GM18498 (cell line): ENCODE results near the gene DOK5.
"Not testable (repeated sequence)": the region's sequence is repeated elsewhere in the genome, so short reads cannot be mapped to it uniquely, and the experiment has no call there.

Experiments
- ATAC-seq: cut with Tn5 transposase; IDR thresholded peaks from one replicate; pipeline ENCODE4 v1.9.1; 2021; ENCODE audit warnings: mild to moderate bottlenecking, moderate library complexity; ENCODE audit not compliant: unreplicated experiment

The DOK5 gene

DNA sequence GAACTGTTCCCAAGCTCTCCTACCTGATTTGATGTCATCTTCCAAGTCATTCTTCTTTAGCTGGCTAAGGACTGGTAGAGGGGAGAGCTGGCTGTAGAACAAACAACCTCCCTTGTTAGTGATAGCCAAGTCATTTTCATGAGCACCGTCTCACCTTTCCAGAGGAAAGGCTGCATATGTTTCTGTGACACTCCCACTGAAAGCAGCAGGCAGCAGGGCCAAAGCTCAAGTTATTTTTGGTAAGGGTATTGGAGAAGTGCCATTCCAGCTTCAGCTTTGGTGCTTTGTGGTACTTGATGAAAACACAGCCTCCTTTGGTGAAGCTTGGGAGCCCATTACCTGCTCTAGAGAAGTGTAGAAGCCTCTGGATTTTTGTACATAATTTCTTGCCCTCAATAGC is 5.4 kb upstream of the DOK5 start:
- no peak for ATAC-seq

DNA sequence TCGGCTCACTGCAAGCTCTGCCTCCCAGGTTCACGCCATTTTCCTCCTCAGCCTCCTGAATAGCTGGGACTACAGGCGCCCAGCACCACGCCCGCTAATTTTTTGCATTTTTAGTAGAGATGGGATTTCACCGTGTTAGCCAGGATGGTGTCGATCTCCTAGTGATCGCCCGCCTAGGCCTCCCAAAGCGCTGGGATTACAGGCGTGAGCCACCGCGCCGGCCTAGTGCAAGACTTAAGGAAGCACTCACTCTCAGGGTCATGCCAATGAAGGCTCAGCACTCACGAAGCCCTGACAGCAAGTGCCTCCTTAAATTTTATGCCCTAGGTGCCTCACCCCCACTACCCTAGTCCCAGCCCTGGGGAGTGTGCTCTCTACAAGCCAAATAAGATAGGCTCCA is 4.7 kb upstream of the DOK5 start:
- ATAC-seq, result no peak

DNA sequence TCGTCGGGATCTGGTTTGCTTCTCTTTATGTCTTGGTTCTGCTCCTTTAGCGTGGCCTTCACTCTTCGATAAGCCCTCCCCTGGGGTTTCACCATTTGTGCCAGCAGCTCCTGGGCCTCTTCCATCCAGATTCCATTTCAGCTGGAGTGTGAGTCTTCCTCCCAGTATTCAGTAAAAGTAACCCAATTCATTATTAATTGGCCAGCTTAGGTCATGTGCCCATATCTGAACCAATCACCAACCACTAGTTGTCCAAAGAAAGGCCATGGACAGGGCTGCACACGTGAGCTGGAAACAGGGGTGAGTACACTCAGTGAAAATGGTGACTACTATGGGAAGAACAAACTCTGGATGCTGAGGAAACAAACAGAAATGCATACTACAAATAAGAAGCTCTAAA is 2.8 kb upstream of the DOK5 start:
- ATAC-seq, result no peak

DNA sequence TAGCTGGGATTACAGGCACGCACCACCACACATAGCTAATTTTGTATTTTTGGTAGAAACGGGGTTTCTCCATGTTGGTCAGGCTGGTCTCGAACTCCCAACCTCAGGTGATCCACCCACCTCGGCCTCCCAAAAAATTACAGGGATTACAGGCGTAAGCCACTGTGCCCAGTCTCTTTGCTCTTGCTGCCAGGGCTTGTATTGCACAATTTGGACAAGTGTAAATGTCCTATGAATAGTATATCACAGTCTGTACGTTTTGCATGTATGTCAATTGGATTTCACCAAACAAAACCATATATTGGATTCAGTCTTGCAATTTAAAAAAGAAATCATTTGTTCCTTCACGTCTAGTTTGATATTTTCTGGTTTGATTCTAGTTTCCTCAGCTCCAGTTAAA is 2.1 kb upstream of the DOK5 start:
- no peak for ATAC-seq

DNA sequence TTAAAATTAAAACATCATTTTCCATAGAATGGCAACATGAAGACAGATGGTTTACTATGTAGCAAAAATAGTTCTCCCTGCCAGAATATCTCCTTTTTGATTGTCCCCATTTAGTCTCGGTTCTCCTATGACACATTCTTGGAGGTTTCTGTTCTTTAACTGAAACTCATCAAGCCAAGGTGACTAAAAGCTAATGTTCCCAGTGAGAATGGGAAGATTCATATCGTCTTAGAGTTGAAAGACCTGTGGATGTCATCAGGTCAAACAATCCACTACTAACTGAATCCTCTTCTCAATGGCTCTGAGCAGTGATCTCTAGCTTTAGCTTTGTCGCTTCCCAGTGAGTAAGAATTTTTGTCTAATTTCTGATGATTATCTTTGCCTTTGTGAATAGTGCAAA is 1.3 kb upstream of the DOK5 start:
- no peak for ATAC-seq

DNA sequence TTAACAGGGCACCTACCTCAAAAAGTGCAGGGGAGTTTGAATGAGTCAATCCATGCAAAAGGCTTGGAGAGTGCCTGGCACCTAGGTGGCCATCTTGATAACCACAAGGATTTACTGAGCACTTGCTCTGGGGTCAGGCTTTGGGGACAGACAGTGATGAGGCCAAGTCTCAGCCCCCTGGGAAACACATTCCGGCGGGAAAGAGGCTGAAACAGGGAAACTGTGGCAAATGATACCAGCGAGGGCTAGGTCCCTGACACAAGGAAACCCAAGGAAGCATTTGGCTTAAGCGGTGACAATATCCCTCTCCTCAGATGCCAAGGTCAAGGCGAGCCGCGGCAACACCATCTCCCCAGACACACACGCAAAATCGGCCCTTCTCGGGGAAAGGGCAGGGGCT is 527 bp upstream of the DOK5 start:
- ATAC-seq, result no peak

DNA sequence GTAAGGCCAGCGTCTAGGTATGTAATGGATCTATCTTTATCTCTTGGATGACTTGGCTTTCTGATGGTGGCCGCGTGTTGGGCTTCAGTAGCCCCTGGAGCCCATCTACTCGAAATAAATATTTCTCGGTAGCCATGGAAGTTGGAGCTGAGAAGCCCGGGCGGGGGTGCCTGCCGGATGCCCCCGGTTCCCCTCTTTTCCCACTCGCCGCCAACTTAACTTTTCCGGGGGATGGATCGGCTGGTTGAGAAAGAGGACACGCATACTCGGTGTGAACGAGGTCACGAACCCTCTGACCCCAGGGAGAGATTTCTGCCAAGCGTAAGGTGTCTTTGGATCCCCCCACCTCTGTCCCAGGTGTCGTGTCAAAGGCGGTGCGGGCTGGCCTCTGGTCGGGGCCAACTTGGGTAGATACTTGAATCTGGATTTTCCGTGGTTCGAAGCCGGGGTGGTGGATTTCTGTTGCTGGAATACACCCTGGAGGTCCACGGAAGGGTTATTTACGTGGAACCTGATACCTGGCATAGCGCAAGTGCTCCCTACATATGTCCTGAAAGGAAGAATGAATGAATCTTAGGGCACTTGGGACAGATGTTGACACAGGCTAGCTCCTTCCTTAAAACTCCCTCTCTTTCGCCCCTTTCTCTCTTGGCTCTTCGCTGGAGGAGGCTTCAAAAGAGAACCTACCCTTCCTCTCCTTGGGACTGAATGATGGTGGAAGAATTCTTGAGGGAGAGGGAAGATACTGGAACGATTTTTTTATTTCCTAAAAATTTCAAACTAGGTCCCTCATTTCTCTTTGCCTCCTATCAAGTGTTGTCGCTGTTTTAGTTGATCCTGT is 996 bp downstream of the DOK5 start:
- no peak for ATAC-seq

DNA sequence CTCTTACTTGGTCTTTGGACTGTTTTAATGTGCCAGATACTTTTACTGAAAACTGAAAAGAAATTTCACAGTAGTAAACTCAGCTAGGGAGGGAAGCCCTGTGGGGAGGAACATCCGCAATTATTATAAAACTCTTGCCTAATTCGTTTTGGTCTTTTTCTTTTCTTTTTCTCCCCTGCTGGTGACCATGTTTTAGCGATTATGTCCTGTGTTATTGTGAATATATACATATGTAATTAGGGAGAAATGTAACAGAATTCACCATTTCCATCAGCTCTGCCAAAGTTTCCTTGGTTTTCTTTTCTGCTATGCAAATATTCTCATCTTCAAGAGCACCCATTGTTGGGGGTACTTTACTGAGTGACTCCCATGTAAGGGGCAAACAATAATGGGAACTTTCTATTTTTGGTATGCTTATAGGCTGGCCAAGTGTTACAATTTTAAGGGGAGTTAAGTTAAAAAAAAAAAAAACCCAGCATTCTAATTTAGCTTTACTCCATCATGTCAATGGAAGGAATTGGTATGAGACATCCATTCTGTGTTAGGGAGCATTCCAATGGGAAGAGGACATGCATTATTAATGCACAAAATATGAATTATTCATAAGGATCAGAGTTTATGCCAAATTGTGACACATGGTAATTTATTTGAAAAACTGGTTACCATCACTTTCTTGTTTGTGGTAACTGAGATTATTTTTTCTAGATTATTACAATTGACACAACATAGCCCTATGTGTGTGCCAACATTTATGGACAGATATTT is 2.0 kb downstream of the DOK5 start:
- no peak for ATAC-seq

DNA sequence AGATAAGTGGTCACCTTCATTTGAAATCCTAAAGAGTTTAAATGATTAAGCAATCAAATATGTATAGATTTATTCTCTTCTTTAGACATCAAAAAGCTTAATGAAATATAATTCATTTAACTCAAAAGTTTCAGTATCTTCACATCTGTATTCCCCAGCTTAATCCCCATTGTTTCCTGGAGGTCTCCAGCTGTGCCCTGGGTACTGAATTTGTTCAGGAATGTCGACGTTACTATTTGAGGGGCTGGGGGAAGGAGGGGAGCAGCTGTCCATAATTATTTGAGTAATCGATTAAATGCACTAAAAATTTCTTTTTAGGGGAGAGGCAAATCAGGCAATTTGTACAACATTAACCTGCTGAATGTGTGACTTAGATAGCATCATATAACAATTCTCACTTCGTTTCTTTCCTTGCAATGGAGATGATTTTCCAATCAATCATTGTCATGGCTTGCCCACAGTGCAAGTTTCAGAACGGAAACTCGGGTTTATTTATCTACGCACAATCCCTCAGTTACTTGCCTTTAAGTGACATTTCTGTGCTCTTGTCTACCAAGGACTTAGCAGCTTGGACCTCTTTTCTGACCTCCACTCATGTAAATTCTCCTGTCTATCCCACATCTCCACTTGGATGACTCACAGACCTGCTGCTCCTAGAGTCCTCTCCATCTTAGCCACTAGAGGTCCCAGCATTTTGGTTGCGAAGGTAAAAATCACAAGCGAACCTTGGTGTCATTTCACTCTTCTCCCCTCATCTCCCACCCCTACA is 3.9 kb downstream of the DOK5 start:
- no peak for ATAC-seq

DNA sequence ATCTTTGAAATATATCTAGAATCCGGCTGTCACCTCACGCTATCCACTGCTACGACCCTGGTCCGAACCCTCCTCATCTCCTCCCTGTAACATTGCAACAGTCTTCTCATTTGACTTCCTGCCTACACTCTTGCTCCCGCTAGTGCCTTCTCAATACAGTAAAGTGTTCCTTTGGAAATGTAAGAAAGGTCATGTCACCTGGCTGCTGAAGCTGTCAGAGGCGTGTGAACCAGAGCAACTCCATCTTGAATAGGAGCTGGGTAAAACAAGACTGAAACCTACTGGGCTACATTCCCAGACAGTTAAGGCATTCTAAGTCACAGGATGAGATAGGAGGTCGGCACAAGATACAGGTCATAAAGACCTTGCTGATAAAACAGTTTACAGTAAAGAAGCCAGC is 4.5 kb downstream of the DOK5 start:
- not testable (repeated sequence) for ATAC-seq

DNA sequence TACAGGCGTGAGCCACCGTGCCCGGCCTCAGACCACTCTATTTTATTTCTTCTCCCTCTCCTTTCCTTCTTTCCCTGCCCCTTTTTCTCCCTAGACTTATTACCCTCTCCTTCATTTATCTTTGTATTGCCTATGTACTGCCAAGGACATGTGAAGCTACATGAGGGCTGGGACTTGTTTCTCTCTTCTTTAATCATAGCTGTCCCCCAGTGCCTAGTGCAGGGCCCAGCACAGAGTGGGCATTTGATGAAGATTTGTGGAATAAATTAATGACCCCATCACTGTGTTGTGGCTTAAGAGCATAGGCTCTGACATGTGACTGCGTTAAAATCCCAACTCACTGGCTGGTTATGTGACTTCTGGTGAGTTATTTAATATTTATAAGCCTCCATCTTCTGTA is 6.0 kb downstream of the DOK5 start:
- no peak for ATAC-seq

DNA sequence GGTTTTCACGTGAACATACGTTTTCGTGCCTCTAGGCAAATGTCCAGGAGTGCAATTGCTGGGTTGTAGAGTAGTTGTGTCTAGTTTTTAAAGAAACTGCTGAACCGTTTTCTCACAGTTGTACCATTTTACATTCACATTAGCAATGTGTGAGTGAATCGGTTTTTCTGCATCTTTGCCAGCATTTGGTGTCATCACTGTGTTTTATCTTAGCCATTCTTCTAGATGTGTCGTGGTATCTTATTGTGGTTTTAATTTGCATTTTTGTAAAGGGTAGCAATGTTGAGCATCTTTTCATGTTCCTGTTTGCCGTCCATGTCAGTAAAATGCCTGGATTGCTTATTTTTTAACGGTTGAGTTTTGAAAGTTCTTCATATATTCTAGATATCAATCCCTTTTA is 10.2 kb downstream of the DOK5 start:
- no peak for ATAC-seq

DNA sequence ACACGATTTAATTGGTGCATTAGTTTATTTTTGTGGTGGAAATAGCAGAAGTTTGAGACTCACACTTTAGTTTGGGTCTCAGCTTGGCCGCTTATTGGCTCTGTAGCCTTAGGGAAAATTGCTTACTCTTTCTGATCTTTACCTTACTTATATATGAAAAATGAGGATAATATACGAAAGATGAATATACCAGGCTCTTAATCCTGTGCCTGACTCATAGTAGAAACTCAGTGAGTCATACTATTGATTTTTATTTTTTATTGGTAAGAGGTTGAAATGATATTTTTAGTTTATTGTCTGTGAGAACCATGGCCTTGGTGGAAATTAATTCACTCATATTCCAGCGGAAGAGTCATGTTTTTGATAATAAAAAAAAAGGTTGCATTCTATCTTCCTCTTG is 11.2 kb downstream of the DOK5 start:
- no peak for ATAC-seq

DNA sequence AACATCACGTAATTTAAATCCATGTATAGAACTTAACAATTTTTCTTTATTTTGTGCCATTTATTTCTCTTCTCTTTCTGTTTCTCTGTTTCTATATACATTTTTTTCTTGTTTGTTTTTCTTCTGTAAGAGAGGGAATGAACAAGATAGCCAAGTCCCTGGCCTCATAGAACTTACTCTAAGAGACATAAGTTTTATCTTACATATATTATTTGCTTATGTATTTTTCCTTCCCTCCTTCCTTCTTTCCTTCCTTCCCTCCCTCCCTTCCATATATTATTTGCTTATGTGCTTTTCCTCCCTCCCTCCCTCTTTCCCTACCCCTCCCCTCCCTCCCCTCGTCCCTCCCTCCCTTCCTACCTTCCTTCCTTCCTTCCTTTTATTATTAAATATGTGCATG is 13.0 kb downstream of the DOK5 start:
- ATAC-seq, result no peak

DNA sequence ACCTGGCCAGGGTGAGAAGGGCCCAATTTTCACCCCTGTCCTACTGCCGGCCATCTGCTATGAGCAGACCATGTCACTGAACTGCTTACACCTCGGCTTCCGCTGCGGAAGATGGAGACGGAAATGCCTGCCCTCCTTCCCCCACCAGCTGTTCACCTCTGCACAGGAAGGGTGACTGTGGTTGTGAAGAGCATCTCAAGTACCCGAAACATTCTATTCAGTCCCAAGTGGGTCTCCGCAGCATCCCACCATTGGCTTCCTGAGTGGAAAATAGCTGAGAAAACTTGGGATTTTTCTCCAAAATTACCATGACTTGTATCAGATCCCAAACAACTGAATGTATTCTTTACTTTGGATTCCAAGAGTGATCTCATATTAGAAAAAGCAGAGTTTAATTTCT is 16.1 kb downstream of the DOK5 start:
- ATAC-seq, result no peak

DNA sequence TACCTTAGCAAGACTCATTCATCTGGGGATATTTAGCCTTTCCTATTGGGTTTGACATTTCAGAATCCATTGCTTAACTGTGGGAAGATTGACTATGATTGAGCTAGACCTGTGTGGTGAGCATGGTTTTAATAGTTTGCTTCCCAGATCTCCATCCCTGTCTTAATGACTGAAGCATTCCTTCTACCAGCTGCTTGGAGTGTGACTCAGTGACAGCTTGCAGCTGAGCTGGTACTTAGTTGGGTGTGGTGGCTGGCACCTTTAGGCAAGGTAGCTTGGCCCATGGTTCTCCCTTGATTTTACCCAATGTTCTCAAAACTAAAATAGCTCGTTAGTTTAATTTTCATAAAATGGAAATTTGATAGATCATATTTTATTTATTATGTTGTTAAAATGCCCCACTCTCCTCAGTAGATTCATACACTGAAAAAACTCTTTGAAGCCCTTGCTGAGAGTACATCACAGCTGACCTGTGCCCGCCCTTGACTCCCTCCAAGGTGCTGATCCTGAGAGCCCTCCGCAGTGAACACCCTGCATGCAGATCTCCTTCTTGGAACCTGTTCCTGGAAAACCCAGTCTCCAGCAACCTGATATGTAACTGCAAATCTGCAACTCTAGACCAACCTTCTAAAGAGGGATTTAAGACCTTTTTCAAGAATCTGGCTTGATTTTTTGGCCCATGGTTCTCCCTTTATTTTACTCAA is 19.1 kb downstream of the DOK5 start:
- no peak for ATAC-seq

DNA sequence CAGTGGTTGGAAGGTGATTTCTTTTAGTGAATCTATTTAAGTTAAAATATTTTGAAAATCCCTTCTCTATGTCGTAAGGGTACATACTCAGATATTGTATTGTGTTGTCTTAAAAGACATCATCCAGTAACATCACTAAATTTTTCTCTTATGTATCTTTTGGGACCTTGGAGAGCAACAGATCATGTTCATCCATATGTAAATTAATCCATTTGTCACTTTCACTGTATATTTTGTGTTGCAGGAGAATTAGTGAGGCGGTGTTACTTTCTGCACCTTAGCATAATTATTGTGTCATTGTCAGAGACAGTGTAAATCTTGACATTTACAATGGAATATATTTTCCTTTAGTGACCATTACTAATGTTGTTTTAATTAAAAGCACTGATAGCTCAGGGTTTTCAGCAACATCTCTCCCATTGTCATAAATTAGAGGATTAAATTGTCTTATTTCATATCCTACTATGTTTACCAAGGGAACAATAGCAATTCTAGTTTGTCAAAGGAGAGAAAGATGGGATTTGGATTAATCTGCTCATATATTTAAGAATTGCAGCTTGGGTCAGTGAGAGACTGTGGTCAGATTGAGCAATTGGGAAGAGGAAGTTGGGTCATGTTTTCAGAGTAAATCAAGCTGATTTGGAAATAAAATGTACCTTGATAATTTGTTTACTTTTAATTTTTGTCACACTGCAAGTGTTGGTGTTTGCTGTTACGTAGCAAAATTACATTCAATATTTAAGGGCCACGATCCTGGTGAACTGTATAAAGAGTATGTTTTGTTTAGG is 22.7 kb downstream of the DOK5 start:
- no peak for ATAC-seq

DNA sequence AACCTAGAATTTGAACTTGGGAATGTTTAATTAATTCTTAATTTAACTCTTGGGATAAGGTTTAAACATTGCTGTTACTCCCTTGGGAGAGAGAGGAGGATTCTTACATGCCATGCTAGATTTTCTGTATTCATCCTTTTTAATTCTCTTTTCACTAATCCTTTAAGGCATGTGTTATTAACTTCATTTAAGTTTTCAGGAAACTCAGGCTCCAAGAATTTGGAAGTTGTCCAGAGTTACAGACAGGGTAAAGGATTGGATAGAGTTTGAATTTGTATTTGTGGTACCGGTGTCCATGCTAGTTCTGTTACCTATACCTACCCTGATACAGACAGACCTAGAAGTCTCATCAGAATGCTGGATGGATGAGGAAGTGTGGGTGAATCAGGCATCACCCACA is 23.7 kb downstream of the DOK5 start:
- ATAC-seq, result no peak

DNA sequence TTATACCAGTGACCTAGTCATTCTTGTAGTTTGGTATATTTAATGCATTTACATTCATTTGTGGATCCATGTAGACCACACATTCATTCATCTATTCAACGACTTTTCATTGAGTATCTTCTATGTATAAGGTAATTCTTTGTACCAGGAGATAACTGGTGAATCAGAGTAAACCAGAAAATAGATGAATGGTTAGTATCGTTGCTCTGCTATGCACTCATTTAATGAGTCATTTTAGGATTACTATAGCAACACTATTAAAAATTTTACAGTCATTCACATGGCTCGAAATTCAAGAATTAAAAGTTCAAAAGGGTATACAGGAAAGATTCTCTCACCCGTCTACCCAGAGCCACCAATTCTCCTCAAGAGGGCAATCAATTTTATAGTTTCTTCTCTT is 26.8 kb downstream of the DOK5 start:
- no peak for ATAC-seq

DNA sequence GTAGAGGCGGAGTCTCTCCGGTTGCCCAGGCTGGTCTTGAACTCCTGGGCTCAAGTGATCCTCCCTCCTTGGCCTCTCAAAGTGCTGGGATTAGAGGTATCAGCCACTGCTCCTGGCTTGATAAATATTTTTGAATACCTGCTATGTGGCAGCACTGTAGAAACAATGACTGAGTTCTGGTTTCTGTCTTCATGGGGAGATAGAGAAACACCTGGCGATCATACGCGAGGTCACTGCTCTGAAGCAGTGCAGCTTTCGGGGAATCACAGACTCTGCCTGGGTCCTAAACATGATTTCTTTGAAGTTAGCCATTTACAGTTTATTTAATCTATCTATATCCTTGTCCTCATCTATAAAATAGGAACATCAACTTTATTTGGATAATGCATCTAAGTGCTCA is 31.2 kb downstream of the DOK5 start:
- no peak for ATAC-seq
